Naive thymus-derived CD8-positive, alpha-beta T cell (primary cell): Measurements from ENCODE around the gene MLYCD. TPM values are rescaled to one million over a fixed set of nuclear protein-coding genes. Genes with fewer than 3 reads are reported as not detected.

Experiments
- ATAC-seq, 2 donors: fragments of 150-1000 bp; cut with Tn5 transposase in 1 of 2; sonication (Bioruptor Pico), chemical (Tn5 transposase) in 1 of 2; 1 replicate in 1 of 2; 2 replicates in 1 of 2; pipeline ENCODE4 v1.10.0; 2021; ENCODE audit warnings: mild to moderate bottlenecking in 2 of 2, moderate library complexity in 2 of 2
- POLR2A ChIA-PET: fragments of 350-600 bp; sonication (Branson Sonifier 250); formaldehyde crosslinking; loops from one replicate; lab custom pipeline; 2021; ENCODE audit warnings: antibody characterized with exemption; lab: Charles Lee
- DNase-seq, 10 donors: peaks; one replicate each; pipeline versions ENCODE4 v3.0.0 to v3.0.0-alpha.2; 2020 to 2022
- H3K27ac Mint-ChIP-seq, 10 donors: one replicate each; pipeline ENCODE4 v1.8.0; 2020 to 2022; ENCODE audit warnings: mild to moderate bottlenecking in 10 of 10, mixed read lengths in 10 of 10, moderate library complexity in 4 of 10, inconsistent platforms in 1 of 10
- H3K27me3 Mint-ChIP-seq, 5 donors: one replicate each; pipeline ENCODE4 v1.8.0; 2021 to 2022; ENCODE audit warnings: mixed read lengths in 5 of 5
- H3K36me3 Mint-ChIP-seq, 3 donors: one replicate each; pipeline ENCODE4 v1.8.0; 2020 to 2022; ENCODE audit warnings: mixed read lengths in 3 of 3, mild to moderate bottlenecking in 2 of 3, inconsistent platforms in 1 of 3
- H3K4me1 Mint-ChIP-seq, 4 donors: one replicate each; pipeline ENCODE4 v1.8.0; 2021 to 2022; ENCODE audit warnings: mixed read lengths in 4 of 4
- H3K4me3 Mint-ChIP-seq, 10 donors: one replicate each; pipeline ENCODE4 v1.8.0; 2020 to 2022; ENCODE audit warnings: mild to moderate bottlenecking in 10 of 10, mixed read lengths in 10 of 10, moderate library complexity in 6 of 10, inconsistent platforms in 1 of 10
- H3K9me3 Mint-ChIP-seq, 9 donors: one replicate each; pipeline ENCODE4 v1.8.0; 2020 to 2022; ENCODE audit warnings: mixed read lengths in 9 of 9, mild to moderate bottlenecking in 3 of 9, inconsistent platforms in 1 of 9, moderate library complexity in 1 of 9
- polyA plus RNA-seq, 3 donors: library from polyadenylated mRNA; unstranded; fragments of 300-500 nt; fragmentation: Illumina TruSeq; gene quantifications; one replicate each; pipeline ENCODE4 v1.2.3, GENCODE V29; 2021
- total RNA-seq, 8 experiments: library from RNA in 2 of 8; stranded (reverse) in 2 of 8; gene quantifications; one replicate each; pipeline ENCODE4 v1.2.3 and lab custom pipeline; 2021 to 2026

The MLYCD gene
- total and polyA plus RNA-seq, 5 experiments from 2014 or later = 0.69 to 10.1 (median 2.2) TPM

- POLR2A ChIA-PET = no interaction called here
- peaks cover 7 to 65% (median 15%) of the 10 kb centered on the region in 3 donors for H3K36me3 Mint-ChIP-seq
- no peak overlapping the region for H3K4me3 Mint-ChIP-seq
- H3K27me3 Mint-ChIP-seq = no peaks in the 10 kb centered on the region
- H3K27ac Mint-ChIP-seq = no peak overlapping the region
- H3K9me3 Mint-ChIP-seq = no peaks in the 10 kb centered on the region
- no peak for DNase-seq
- peaks cover 0 to 15% (median 3%) of the 10 kb centered on the region in 4 donors for H3K4me1 Mint-ChIP-seq
- ATAC-seq = no peak
These were observed 18.5 kb downstream of the MLYCD start for GRCh38 chr16:83917152-83918120.

- no peaks in the 10 kb centered on the region for H3K9me3 Mint-ChIP-seq
- H3K27ac Mint-ChIP-seq = no peak overlapping the region
- H3K4me1 Mint-ChIP-seq = peaks cover 0 to 21% (median 4%) of the 10 kb centered on the region in 4 donors
- DNase-seq (no peak), ATAC-seq (no peak)
- POLR2A ChIA-PET = no interaction called here
- H3K36me3 Mint-ChIP-seq = peaks cover 5 to 45% (median 5%) of the 10 kb centered on the region in 3 donors
- no peak overlapping the region for H3K4me3 Mint-ChIP-seq
- H3K27me3 Mint-ChIP-seq = no peaks in the 10 kb centered on the region
These were observed 22.1 kb downstream of the MLYCD start for GRCh38 chr16:83920894-83921491.

- Mint-ChIP-seq H3K27me3 (no peaks in the 10 kb centered on the region), H3K36me3 (peaks cover 0 to 25% (median 0%) of the 10 kb centered on the region in 3 donors), H3K4me3 (no peak overlapping the region), H3K4me1 (peaks cover 0 to 20% (median 4%) of the 10 kb centered on the region in 4 donors), H3K9me3 (no peaks in the 10 kb centered on the region), H3K27ac (peak overlapping the region in 2 of 10 donors; percentile 21 to 40)
- POLR2A ChIA-PET = no interaction called here
- DNase-seq = no peak
- no peak for ATAC-seq
These were observed 24.9 kb downstream of the MLYCD start for GRCh38 chr16:83923581-83924365.

- H3K27ac Mint-ChIP-seq = no peak overlapping the region
- H3K9me3 Mint-ChIP-seq = no peaks in the 10 kb centered on the region
- H3K36me3 Mint-ChIP-seq = peaks cover 0 to 23% (median 0%) of the 10 kb centered on the region in 3 donors
- H3K4me1 Mint-ChIP-seq = peaks cover 0 to 14% (median 4%) of the 10 kb centered on the region in 4 donors
- POLR2A ChIA-PET = no interaction called here
- H3K4me3 Mint-ChIP-seq = no peak overlapping the region
- ATAC-seq (no peak), DNase-seq (no peak)
- no peaks in the 10 kb centered on the region for H3K27me3 Mint-ChIP-seq
These were observed 25.8 kb downstream of the MLYCD start for GRCh38 chr16:83924686-83925085.

- POLR2A ChIA-PET = no interaction called here
- DNase-seq (no peak), ATAC-seq (no peak)
- H3K4me3 Mint-ChIP-seq = no peak overlapping the region
- no peaks in the 10 kb centered on the region for H3K27me3 Mint-ChIP-seq
- H3K9me3 Mint-ChIP-seq = no peaks in the 10 kb centered on the region
- H3K27ac Mint-ChIP-seq = no peak overlapping the region
- H3K36me3 Mint-ChIP-seq = peaks cover 0 to 23% (median 0%) of the 10 kb centered on the region in 3 donors
- peaks cover 0 to 13% (median 4%) of the 10 kb centered on the region in 4 donors for H3K4me1 Mint-ChIP-seq
These were observed 26.4 kb downstream of the MLYCD start for GRCh38 chr16:83925095-83925905.

- ATAC-seq = no peak
- peak overlapping the region in 2 of 10 donors; percentile 31 to 59 for H3K27ac Mint-ChIP-seq
- POLR2A ChIA-PET = no interaction called here
- peaks cover 0 to 13% (median 4%) of the 10 kb centered on the region in 4 donors for H3K4me1 Mint-ChIP-seq
- no peaks in the 10 kb centered on the region for H3K27me3 Mint-ChIP-seq
- H3K4me3 Mint-ChIP-seq = no peak overlapping the region
- H3K36me3 Mint-ChIP-seq = peaks cover 0 to 18% (median 0%) of the 10 kb centered on the region in 3 donors
- DNase-seq = no peak
- no peaks in the 10 kb centered on the region for H3K9me3 Mint-ChIP-seq
These were observed 27.2 kb downstream of the MLYCD start for GRCh38 chr16:83925957-83926725.

GRCh38 chr16:83926726-83927397 is 27.9 kb downstream of the MLYCD start:
- POLR2A ChIA-PET = no interaction called here
- Mint-ChIP-seq H3K27me3 (no peaks in the 10 kb centered on the region), H3K36me3 (peaks cover 0 to 13% (median 0%) of the 10 kb centered on the region in 3 donors), H3K4me3 (no peak overlapping the region), H3K4me1 (peaks cover 0 to 13% (median 4%) of the 10 kb centered on the region in 4 donors), H3K9me3 (no peaks in the 10 kb centered on the region), H3K27ac (peak overlapping the region in 1 of 10 donors; percentile 59)
- DNase-seq (peak in 9 of 10 donors; percentile 14 to 53 (median 41)), ATAC-seq (peak; percentile 69 to 87)

GRCh38 chr16:83928341-83929055 is 29.6 kb downstream of the MLYCD start:
- Mint-ChIP-seq H3K27ac (no peak overlapping the region), H3K36me3 (peaks cover 0 to 2% (median 0%) of the 10 kb centered on the region in 3 donors), H3K9me3 (no peaks in the 10 kb centered on the region), H3K27me3 (no peaks in the 10 kb centered on the region), H3K4me3 (no peak overlapping the region), H3K4me1 (peaks cover 0 to 9% (median 4%) of the 10 kb centered on the region in 4 donors)
- POLR2A ChIA-PET = no interaction called here
- ATAC-seq = no peak
- DNase-seq = no peak

GRCh38 chr16:83929811-83930555 is 31.1 kb downstream of the MLYCD start:
- POLR2A ChIA-PET = no interaction called here
- Mint-ChIP-seq H3K27me3 (no peaks in the 10 kb centered on the region), H3K9me3 (no peaks in the 10 kb centered on the region), H3K36me3 (peaks cover 0 to 2% (median 0%) of the 10 kb centered on the region in 3 donors), H3K27ac (peak overlapping the region in 1 of 10 donors; percentile 36), H3K4me1 (peaks cover 0 to 5% (median 3%) of the 10 kb centered on the region in 4 donors), H3K4me3 (no peak overlapping the region)
- no peak for DNase-seq
- ATAC-seq = no peak
